Liver (tissue), 9 donors: ENCODE measurements around the gene IKZF1. TPM values are rescaled to one million over a fixed set of nuclear protein-coding genes. Genes with fewer than 3 reads are reported as not detected.

Experiments
- DNase-seq: peaks from one replicate; pipeline ENCODE4 v3.0.0-alpha.2; 2017; ENCODE audit warnings: low spot score
- H3K27ac ChIP-seq, 2 donors: one replicate each; pipeline ENCODE4 v1.7.0; 2013; ENCODE audit warnings: inconsistent platforms in 2 of 2, low read length in 2 of 2, control low read depth in 1 of 2, low read depth in 1 of 2, mild to moderate bottlenecking in 1 of 2
- H3K27me3 ChIP-seq, 4 donors: one replicate each; pipeline versions ENCODE4 v1.6.1 to v1.7.0; 2013; ENCODE audit warnings: low read length in 3 of 4, inconsistent platforms in 1 of 4, mild to moderate bottlenecking in 1 of 4, moderate library complexity in 1 of 4; ENCODE audit not compliant: control insufficient read depth in 4 of 4, insufficient read depth in 4 of 4
- H3K36me3 ChIP-seq, 4 donors: one replicate each; pipeline versions ENCODE4 v1.6.1 to v1.7.0; 2013; ENCODE audit warnings: low read length in 3 of 4, mild to moderate bottlenecking in 3 of 4, low read depth in 1 of 4, moderate library complexity in 1 of 4; ENCODE audit not compliant: control insufficient read depth in 4 of 4, insufficient read depth in 3 of 4
- H3K4me1 ChIP-seq, 4 donors: one replicate each; pipeline versions ENCODE4 v1.6.1 to v1.7.0; 2013; ENCODE audit warnings: low read length in 3 of 4, mild to moderate bottlenecking in 3 of 4, moderate library complexity in 1 of 4; ENCODE audit not compliant: control insufficient read depth in 4 of 4, insufficient read depth in 4 of 4
- H3K4me3 ChIP-seq, 3 donors: one replicate each; pipeline versions ENCODE4 v1.6.1 to v1.7.0; 2013; ENCODE audit warnings: low read length in 3 of 3, control low read depth in 1 of 3, low read depth in 1 of 3, mild to moderate bottlenecking in 1 of 3
- H3K9ac ChIP-seq, 2 donors: one replicate each; pipeline ENCODE4 v1.7.0; 2013; ENCODE audit warnings: low read length in 2 of 2, mild to moderate bottlenecking in 2 of 2, moderate library complexity in 2 of 2, control low read depth in 1 of 2, low read depth in 1 of 2
- H3K9me3 ChIP-seq, 4 donors: one replicate each; pipeline versions ENCODE4 v1.6.1 to v1.7.0; 2013; ENCODE audit warnings: low read length in 3 of 4; ENCODE audit not compliant: control insufficient read depth in 4 of 4
- ATF3 ChIP-seq: IDR thresholded peaks from 2 replicates; pipeline ENCODE4 v1.6.1; 2016; ENCODE audit warnings: antibody characterized with exemption
- CTCF ChIP-seq: fragments of 150-350 bp; IDR thresholded peaks from 2 replicates; pipeline ENCODE4 v1.5.1; 2017; ENCODE audit warnings: improper control_type of control experiment, low read depth, low read length; ENCODE audit not compliant: missing input control
- EGR1 ChIP-seq, 2 donors: IDR thresholded peaks; 2 replicates each; pipeline ENCODE4 v1.6.1; 2016 to 2018; ENCODE audit warnings: antibody characterized with exemption in 2 of 2, low read depth in 2 of 2
- FOXA1 ChIP-seq: IDR thresholded peaks from 2 replicates; pipeline ENCODE4 v1.6.1; 2016; ENCODE audit warnings: antibody characterized with exemption
- FOXA2 ChIP-seq: IDR thresholded peaks from 2 replicates; pipeline ENCODE4 v1.6.1; 2016; ENCODE audit warnings: antibody characterized with exemption
- GABPA ChIP-seq, 2 donors: IDR thresholded peaks in 1 of 2; conservative IDR thresholded peaks in 1 of 2; 2 replicates each; pipeline ENCODE4 v1.6.1; 2016; ENCODE audit warnings: antibody characterized with exemption in 2 of 2, mild to moderate bottlenecking in 1 of 2, moderate library complexity in 1 of 2
- HNF4A ChIP-seq, 2 donors: conservative IDR thresholded peaks; 2 replicates each; pipeline ENCODE4 v1.6.1; 2016; ENCODE audit warnings: antibody characterized with exemption in 2 of 2, mild to moderate bottlenecking in 2 of 2
- HNF4G ChIP-seq: IDR thresholded peaks from 2 replicates; pipeline ENCODE4 v1.6.1; 2016; ENCODE audit warnings: antibody characterized with exemption
- JUND ChIP-seq, 2 donors: IDR thresholded peaks; 2 replicates each; pipeline ENCODE4 v1.6.1; 2016; ENCODE audit warnings: antibody characterized with exemption in 2 of 2
- NR2F2 ChIP-seq: IDR thresholded peaks from 2 replicates; pipeline ENCODE4 v1.6.1; 2016; ENCODE audit warnings: antibody characterized with exemption
- RAD21 ChIP-seq, 2 donors: IDR thresholded peaks; 2 replicates each; pipeline ENCODE4 v1.6.1; 2016; ENCODE audit warnings: antibody characterized with exemption in 2 of 2, mild to moderate bottlenecking in 2 of 2
- REST ChIP-seq: IDR thresholded peaks from 2 replicates; pipeline ENCODE4 v1.6.1; 2016; ENCODE audit warnings: antibody characterized with exemption, mild to moderate bottlenecking
- RXRA ChIP-seq, 2 donors: IDR thresholded peaks; 2 replicates each; pipeline ENCODE4 v1.6.1; 2017 to 2018; ENCODE audit warnings: antibody characterized with exemption in 2 of 2, mild to moderate bottlenecking in 1 of 2
- SP1 ChIP-seq: IDR thresholded peaks from 2 replicates; pipeline ENCODE4 v1.6.1; 2018; ENCODE audit warnings: antibody characterized with exemption, mild to moderate bottlenecking
- TAF1 ChIP-seq: conservative IDR thresholded peaks from 2 replicates; pipeline ENCODE4 v1.6.1; 2016; ENCODE audit warnings: antibody characterized with exemption, mild to moderate bottlenecking
- ZBTB33 ChIP-seq: IDR thresholded peaks from 2 replicates; pipeline ENCODE4 v1.6.1; 2016; ENCODE audit warnings: antibody characterized with exemption
- WGBS: extraction: QIAGEN DNeasy Blood & Tissue Kit; methylation state at CpG from one replicate; pipeline ENCODE4 v1.1.7; 2013; 5-methylcytosine and 5-hydroxymethylcytosine counted together
- polyA plus RNA-seq, 2 donors: library from polyadenylated mRNA; stranded (reverse) in 1 of 2; unstranded in 1 of 2; fragments of 200-250 nt in 1 of 2; fragments of >200 nt in 1 of 2; fragmentation: Nextera tagmentation in 1 of 2; extraction: Ambion mirVana in 1 of 2; gene quantifications; one replicate each; pipeline versions ENCODE4 v1.2.1 to v1.2.3, GENCODE V29; 2013 to 2015
- total RNA-seq, 2 donors: library from RNA; depleted of rRNA; stranded (reverse); fragments of >200 nt; gene quantifications; one replicate each; pipeline ENCODE4 v1.2.3, GENCODE V29; 2014
- TF ChIP-seq, protein P1 (sequence below): IDR thresholded peaks from 2 replicates; pipeline ENCODE4 v1.6.1; 2016; ENCODE audit warnings: antibody characterized with exemption
- donor health status: healthy.
- donor health status: healthy.
- donor health status: healthy.
- donor health status: healthy.
- donor health status: healthy.

Gene IKZF1
- total and polyA plus RNA-seq, 4 donors, result 1.6 to 43.5 (median 6.2) TPM

GRCh38 chr7:50281680-50282445 lies 22.7 kb upstream of the IKZF1 start:
- peaks cover 0 to 2% (median 0%) of the 10 kb centered on the region in 4 donors for H3K9me3 ChIP-seq
- no peak for DNase-seq
- H3K4me3 ChIP-seq, result no peak overlapping the region
- no peaks in the 10 kb centered on the region for H3K36me3 ChIP-seq
- TF ChIP-seq, protein P1, sequence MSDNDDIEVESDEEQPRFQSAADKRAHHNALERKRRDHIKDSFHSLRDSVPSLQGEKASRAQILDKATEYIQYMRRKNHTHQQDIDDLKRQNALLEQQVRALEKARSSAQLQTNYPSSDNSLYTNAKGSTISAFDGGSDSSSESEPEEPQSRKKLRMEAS, result no peak
- TF ChIP-seq FOXA2, result no peak
- no peak for TF ChIP-seq JUND (IDR thresholded peaks at IDR 0.05)
- TF ChIP-seq ATF3, result no peak
- TF ChIP-seq RAD21 (IDR thresholded peaks at IDR 0.05), result no peak
- TF ChIP-seq GABPA (IDR thresholded peaks at IDR 0.05 in 1 of 2, conservative IDR thresholded peaks at IDR 0.05 in 1 of 2), result no peak
- TF ChIP-seq REST, result no peak
- no peak for TF ChIP-seq CTCF
- no peak for TF ChIP-seq ZBTB33
- no peak for TF ChIP-seq HNF4A (conservative IDR thresholded peaks at IDR 0.05)
- TF ChIP-seq TAF1, result no peak
- TF ChIP-seq SP1, result no peak
- no peak for TF ChIP-seq EGR1 (IDR thresholded peaks at IDR 0.05; ENCODE audit: low read depth in 2 of 2)
- no peak for TF ChIP-seq NR2F2
- no peak for TF ChIP-seq RXRA (IDR thresholded peaks at IDR 0.05)
- TF ChIP-seq HNF4G, result no peak
- no peak for TF ChIP-seq FOXA1
- no peaks in the 10 kb centered on the region for H3K4me1 ChIP-seq
- no peak overlapping the region for H3K9ac ChIP-seq
- H3K27me3 ChIP-seq, result peaks cover 0 to 4% (median 2%) of the 10 kb centered on the region in 4 donors
- H3K27ac ChIP-seq, result no peak overlapping the region
- WGBS, result 68% methylated on average over 12 of the region's 12 CpGs
